GM12892 (cell line): ENCODE measurements around the gene CD52.

Experiments used
- POLR2A ChIP-seq: IDR thresholded peaks from 2 replicates; pipeline ENCODE4 v1.6.1; 2011; ENCODE audit warnings: low read depth, low read length, control low read depth
- POLR2AphosphoS5 ChIP-seq: IDR thresholded peaks from 2 replicates; pipeline ENCODE4 v1.6.1; 2011; ENCODE audit warnings: low read depth, low read length, control low read depth
- TAF1 ChIP-seq: IDR thresholded peaks from 2 replicates; pipeline ENCODE4 v1.6.1; 2011; ENCODE audit warnings: low read depth, mild to moderate bottlenecking, control low read depth, low read length, borderline replicate concordance

DNA sequence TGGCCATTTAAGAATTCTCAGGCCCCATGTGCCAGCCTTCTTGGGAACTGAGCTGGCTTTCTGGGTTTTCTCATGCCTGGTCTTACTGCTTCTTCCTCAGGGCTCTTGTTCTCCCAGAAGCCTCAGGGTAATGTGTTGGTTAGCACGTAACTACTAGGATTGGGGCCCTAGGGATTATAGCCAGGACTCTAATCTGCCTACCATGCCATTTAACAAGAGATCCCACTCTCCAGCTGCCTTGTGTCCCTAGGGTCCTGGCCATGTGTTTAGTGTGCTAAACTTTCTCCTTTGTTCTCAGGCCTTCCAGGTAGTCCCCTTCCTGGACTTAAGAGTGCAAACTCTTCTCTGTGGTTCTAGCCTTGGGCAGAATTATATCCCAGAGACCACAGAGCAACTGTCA lies 40.0 kb upstream of the CD52 start:
- TF ChIP-seq POLR2A = no peak
- no peak for TF ChIP-seq POLR2AphosphoS5
- TF ChIP-seq TAF1 = no peak
